ENCODE results near the gene HOXD11. TPM values are rescaled to one million over a fixed set of nuclear protein-coding genes. Genes with fewer than 3 reads are reported as not detected.

The HOXD11 gene
- total RNA-seq, 4 donors from 2014 or later, result 0.21 to 1.8 (median 1.2) TPM; not detected in 1

- H3K27me3 ChIP-seq, result peaks cover 0 to 87% of the 10 kb centered on the region in 2 donors
- TF ChIP-seq CTCF (IDR thresholded peaks at IDR 0.05), result no peak
- 82 to 85% methylated on average over 13 to 14 of the region's 14 CpGs for WGBS, 2 donors
- peaks cover 0 to 57% (median 0%) of the 10 kb centered on the region in 3 donors for H3K36me3 ChIP-seq
- no peak overlapping the region for H3K4me3 ChIP-seq
- H3K9me3 ChIP-seq, result no peaks in the 10 kb centered on the region
- no peak overlapping the region for H3K27ac ChIP-seq
- DNase-seq (ENCODE audit: low spot score in 2 of 2), result no peak
- H3K4me1 ChIP-seq, result no peaks in the 10 kb centered on the region
These were observed 43.7 kb downstream of the HOXD11 start for GRCh38 chr2:176150584-176151441.

GRCh38 chr2:176151442-176152287 is 44.6 kb downstream of the HOXD11 start, which contains the start of gene HOXD4:
TSS of gene HOXD4 (plus strand) at chr2:176151550. CDS start at chr2:176151634, 84 bp downstream.
- H3K9me3 ChIP-seq, result no peaks in the 10 kb centered on the region
- H3K27me3 ChIP-seq, result peaks cover 0 to 89% of the 10 kb centered on the region in 2 donors
- peaks cover 0 to 57% (median 0%) of the 10 kb centered on the region in 3 donors for H3K36me3 ChIP-seq
- H3K4me1 ChIP-seq, result no peaks in the 10 kb centered on the region
- TF ChIP-seq POLR2A (IDR thresholded peaks at IDR 0.05) (no peak), EP300 (IDR thresholded peaks at IDR 0.05) (no peak), CTCF (IDR thresholded peaks at IDR 0.05) (no peak)
- H3K27ac ChIP-seq, result no peak within 1 kb of the TSS
- no peak for DNase-seq (ENCODE audit: low spot score in 2 of 2)
- WGBS, 2 donors, result 69 to 73% methylated on average over 34 to 53 of the region's 55 CpGs
- H3K4me3 ChIP-seq, result no peak within 1 kb of the TSS

- Histone ChIP-seq H3K4me1 (peaks cover 0 to 8% (median 0%) of the 10 kb centered on the region in 4 donors), H3K27me3 (peaks cover 0 to 90% of the 10 kb centered on the region in 2 donors), H3K27ac (no peak overlapping the region), H3K36me3 (peaks cover 0 to 53% (median 0%) of the 10 kb centered on the region in 3 donors), H3K4me3 (no peak overlapping the region), H3K9me3 (no peaks in the 10 kb centered on the region)
- TF ChIP-seq CTCF (IDR thresholded peaks at IDR 0.05), result no peak
- TF ChIP-seq EP300 (IDR thresholded peaks at IDR 0.05), result no peak
- TF ChIP-seq POLR2A (IDR thresholded peaks at IDR 0.05), result no peak
- 74 to 83% methylated on average over 42 to 48 of the region's 48 CpGs for WGBS, 2 donors
- no peak for DNase-seq (ENCODE audit: low spot score in 2 of 2)
These were observed 45.5 kb downstream of the HOXD11 start for GRCh38 chr2:176152350-176153181.

GRCh38 chr2:176154576-176155252 is 47.6 kb downstream of the HOXD11 start:
- no peak for DNase-seq (ENCODE audit: low spot score in 2 of 2)
- WGBS, 2 donors, result 84 to 85% methylated on average over 11 of the region's 11 CpGs
- H3K36me3 ChIP-seq, result peaks cover 0 to 45% (median 0%) of the 10 kb centered on the region in 3 donors
- H3K27ac ChIP-seq, result no peak overlapping the region
- no peaks in the 10 kb centered on the region for H3K9me3 ChIP-seq
- no peak for TF ChIP-seq EP300 (IDR thresholded peaks at IDR 0.05)
- TF ChIP-seq CTCF (IDR thresholded peaks at IDR 0.05), result no peak
- TF ChIP-seq POLR2A (IDR thresholded peaks at IDR 0.05), result no peak
- H3K27me3 ChIP-seq, result peaks cover 0 to 92% of the 10 kb centered on the region in 2 donors
- peaks cover 0 to 20% (median 2%) of the 10 kb centered on the region in 4 donors for H3K4me1 ChIP-seq
- H3K4me3 ChIP-seq, result no peak overlapping the region
